Stimulated activated CD8-positive, alpha-beta memory T cell treated with anti-CD3 and anti-CD28 coated beads, Interleukin-12 subunit alpha, Interleukin-12 subunit beta, amount 100 ng/mL, for 24 hours (primary cell): ENCODE measurements around the gene CA12.
"Not testable (repeated sequence)": the region's sequence is repeated elsewhere in the genome, so short reads cannot be mapped to it uniquely, and the experiment has no call there.

Experiments used
- DNase-seq: peaks from one replicate; pipeline ENCODE4 v3.0.0-alpha.2; 2020; ENCODE audit errors: extremely low read depth

CA12 gene

DNA sequence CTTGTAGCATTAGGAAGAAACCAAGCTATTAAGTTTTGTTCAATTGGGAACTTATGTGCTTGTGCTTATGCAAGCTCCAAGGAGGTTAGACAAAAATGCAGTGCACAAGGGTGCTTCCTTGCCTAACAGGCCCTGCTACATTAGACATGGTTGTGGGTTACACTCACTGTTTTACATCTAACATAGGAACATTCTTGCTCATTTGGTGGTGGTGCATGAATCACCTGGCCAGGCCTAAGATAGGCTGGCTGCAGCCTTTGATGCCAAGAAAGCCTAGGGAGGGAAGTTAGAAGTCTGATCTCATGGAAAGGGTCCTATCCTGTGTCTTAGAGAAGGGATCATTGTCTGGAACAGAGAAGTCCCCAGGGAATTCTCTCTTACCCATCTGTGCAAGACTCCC lies 43.5 kb downstream of the CA12 start:
- DNase-seq: no peak

DNA sequence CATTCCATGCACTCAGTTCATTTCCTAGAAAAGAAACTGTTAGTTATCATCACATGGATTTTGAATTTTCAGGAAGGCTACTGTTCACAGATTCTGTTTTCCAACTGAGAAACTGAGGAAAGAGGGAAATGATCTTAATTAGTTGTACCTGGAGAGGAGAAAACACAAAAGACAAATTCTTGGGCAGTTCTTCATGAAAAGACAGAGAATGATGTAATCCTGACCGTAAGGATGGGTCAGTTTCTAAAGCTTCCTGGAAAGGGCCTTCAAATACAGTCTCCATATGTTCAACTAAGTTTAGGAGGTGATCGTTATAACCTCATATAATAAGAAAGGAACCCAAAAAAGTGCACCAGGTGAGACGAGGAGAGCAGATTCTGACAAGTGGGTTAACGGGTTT lies 44.6 kb downstream of the CA12 start:
- no peak for DNase-seq

DNA sequence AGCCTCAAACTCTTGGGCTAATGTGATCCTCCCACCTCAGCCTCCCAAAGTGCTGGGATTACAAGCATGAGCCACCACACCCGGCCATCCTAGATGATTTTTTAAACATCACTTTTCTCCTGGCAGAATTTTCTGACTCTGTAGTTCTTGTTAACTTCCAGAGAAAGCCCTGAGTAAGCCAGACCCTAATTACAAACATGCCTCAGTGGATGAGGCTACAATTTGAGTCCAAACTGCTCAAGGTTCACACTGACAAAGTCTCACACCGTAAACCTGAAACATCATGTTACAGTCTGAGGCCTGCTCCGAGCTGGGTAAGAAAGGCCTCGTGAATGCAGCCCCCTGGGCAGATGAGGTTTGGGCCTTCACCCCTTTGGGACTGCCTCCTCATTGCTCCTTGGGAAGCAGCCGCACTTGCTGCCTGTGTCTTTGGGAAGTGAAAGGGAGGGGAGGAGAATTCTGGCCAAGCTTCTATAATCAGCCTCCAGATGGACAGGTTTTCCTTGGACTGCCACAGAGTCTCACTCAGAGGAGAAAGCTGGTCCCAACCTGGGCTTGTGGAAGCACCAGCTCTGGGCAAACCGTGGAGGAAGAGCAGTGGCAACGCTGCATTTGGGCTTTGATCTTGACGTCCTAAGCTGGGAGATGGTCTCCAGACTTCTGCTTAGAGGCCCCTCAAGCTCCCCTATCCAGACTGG lies 46.0 kb downstream of the CA12 start:
- no peak for DNase-seq

DNA sequence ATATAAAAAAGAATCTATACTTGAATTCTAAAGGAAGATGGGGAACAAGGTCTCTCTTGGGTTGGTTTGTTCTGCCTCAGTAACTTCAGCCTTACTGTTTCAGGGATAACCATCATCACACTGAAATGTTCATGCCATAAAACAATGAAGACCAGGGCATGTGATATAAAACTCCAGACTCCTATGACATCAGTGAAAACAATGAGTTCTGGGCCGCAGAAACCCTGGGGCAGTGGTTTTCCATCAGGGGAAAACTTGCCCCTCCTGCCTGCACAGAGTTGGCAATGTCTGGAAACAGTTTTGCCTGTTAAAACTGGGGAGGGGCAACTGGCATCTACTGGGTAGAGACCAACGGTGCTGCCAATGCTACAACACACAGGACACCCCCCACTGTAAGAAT lies 46.8 kb downstream of the CA12 start:
- no peak for DNase-seq

DNA sequence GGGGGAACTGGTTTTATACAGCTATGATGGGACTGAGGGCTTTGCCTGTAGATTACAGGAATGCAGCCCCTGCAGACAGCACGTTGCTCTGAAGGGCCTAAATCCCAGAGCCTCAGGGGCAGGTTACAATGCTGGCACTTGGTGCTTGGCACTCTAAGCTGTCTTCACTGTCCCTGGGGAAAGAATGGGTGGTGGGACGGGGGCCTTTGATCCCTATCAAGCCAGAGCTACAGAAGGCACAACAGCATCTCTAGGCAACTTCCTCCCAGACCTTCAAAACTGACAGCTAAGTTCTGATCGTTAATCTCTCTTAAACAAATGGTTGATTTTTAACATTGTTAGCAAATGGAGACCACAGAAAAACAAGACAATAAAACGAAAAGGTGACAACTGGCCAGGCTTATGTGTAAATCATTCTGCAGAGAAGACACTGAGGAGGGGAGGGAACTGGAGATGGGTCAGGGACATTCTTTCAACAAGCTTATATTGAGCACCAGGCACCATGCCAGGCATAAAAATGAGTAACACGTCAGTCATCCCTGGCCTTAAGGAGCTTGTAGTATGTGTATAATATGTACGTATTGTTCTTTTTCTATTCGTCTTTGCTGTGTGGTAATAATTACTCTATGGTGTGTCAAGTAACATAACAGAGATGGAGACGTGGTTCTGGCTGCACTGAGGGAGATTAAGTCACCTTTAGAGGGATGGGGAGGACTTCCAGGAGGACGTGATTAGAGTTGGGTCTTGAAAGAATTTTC lies 49.1 kb downstream of the CA12 start:
- DNase-seq: no peak

DNA sequence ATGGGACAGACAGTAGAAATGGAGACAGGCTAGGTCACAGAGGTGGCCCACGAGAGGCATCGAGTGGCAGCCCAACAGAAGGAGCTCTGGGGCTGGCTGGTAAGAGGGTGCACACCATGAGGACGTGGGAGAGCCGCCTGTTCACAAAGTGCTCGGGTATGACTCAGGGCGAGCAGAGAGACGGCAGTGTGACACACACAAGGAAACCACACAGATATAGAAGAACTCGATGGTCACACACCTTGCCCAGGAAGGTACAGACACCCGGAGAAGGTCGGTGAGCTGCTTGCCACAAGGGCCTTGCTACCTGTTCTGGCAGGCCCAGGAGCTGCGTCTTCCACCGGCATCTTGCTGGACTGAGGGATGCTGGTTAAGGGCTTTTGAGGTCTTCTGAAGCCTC lies 50.2 kb downstream of the CA12 start:
- DNase-seq: no peak

DNA sequence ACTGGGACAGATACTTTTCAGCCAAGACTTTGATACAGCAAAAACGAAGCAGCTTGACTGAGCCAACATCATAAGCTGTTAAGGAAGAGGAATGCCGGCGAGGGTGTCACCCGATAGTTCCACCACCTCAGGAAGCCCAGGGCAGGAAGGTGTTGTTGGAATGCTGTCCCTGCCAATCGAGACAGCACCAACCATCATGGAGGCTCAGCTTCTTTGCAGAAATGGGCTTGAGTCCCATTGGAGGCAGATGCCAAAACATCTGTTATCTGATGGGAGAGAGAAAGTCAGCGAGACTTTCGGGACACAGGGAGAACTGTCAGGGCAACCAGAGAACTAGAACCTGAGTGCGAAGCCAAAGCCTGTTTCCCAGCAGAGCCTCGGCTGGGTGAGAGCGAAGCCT lies 50.7 kb downstream of the CA12 start:
- no peak for DNase-seq

DNA sequence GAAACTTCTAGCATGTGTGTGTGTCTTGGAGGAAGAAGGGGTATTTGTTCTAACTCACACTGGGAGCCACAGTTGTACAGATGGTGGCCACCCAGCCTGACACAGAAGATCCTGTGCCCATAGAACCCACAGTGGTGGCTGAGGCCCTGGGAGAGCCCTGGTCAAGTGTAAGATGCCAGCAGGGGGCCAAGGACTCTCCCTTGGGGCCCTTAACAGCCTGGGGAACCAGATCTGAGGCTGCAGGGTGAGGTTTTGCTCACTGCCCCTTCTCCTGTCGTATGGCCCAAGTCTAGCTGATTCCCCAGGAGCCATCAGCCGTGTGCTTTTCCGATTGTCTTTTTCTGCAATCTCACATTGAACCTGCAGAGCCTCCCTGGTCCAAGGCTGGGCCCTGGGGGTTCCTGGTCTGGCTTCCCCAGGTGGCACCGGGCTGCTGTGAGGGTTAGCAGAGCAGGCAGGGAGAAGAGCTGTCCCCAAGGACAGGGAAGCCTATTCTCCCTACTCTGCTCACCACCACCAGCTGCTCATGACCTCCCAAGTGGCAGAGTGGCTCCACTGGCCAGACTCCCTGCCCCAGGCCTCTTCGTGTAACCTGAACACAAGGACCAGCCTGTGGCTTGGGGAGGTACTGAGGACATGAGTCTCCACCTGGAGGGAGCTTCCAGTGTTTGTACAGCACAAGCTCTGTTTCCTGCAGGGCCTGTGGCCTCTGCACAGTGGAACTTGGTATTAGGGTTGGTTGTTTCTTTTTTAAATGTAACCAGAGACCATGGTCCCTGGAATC lies 51.9 kb downstream of the CA12 start:
- DNase-seq: no peak

DNA sequence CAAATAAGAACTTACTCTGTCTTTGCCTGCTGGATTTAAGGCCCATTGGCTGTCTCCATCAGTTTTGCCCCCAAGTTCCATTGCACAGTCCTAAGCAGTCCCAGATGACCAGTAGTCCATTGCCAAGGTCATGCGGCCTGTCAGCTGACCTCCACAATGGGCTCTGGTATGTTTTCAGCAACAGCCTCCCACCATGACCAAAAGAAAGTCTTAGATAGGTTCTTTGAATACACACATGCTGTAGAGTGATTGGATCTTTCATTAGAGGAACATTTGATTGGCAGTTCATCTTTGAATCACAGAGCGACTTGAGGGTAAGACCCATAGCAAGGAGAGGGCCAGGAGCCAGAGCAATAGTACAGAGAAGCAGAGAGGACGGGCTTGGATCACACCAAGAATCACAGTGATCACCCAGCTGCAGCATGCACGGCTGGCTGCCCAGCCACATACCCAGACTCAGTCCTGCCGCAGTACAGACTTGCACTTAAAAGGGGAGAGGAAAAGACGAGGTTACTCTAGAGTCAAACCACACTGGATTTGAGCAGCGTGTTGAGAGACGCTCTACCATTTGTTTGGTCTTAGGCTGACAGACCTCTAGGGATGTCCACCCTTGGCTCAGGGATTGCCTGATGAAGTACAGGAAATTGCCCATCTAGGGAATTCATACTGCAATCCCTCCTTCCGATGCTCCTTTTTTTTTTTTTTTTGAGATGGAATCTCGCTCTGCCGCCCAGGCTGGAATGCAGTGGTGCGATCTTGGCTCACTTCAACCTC lies 53.8 kb downstream of the CA12 start:
- DNase-seq: no peak

DNA sequence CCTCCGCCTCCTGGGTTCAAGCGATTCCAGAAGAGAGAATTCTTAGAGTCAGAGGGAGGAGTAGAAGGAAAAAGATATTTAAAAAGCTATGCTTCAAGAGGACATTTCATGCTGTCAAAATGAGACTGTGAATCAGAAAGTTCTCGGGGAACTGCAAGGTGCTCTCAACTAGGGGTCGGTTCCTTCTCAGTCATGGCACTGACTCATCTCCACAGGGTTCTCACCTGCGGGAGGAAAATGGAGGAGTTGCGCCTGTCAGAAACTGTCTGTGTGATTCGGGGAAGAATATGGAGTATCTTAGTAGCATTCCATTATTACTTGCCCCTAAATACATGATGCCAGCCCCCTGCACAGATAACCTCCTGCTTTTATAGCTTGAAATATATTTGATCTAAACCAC lies 56.9 kb downstream of the CA12 start:
- DNase-seq: no peak

DNA sequence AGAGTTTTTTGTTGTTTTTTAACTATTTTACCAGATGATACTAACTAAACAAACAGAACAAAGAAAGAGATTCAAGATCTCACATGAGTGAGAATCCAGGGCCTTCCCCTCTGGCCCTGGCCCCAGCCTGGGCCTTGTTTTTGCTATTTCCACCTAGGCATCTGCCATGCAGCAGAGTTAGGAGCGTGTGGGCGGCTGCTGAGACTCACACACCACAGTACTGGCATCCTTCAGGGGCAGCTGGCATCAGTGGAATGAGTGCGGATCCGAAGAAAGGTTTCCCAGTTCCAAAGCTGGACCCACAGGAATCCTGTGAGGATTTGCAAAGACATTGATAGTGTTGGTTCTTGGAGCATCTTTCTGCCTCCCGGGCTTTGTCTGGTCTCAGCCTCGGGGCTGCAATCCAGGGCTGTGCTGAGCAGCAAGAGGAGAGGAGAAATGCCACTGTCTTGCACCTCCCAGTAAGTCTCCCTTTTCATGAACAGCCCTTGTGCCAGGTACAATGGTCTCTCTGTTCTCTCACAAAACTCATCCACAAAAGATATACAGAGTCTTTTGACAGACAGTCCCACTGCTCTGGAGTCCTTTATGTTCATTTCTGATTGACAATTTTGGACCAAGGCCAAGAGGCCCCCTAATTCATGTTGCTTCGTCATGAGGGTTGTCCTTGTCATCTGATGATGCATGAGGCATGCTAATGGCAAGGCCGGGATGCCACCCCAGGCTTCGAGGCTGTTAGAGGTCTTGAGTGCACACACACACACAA lies 57.7 kb downstream of the CA12 start:
- no peak for DNase-seq

DNA sequence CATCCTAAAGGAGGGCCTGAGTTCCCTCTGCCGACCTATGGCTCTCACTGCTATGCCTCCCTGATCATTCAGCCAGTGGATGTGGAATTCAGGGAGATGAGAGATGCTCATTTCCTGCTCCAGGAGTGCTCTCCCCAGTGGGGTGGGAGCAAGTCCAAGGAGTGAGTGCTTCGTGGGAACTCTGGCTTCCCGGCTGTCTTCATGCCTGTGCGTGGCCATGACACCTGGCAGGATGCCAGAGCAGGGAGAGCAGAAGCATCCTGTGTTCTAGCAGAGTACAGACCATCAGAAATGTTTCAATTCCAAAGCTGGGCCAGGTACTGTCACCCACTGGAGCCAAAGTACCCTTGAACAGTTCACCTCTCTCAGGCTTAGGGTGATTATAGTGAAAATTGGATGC lies 59.1 kb downstream of the CA12 start:
- DNase-seq: no peak

DNA sequence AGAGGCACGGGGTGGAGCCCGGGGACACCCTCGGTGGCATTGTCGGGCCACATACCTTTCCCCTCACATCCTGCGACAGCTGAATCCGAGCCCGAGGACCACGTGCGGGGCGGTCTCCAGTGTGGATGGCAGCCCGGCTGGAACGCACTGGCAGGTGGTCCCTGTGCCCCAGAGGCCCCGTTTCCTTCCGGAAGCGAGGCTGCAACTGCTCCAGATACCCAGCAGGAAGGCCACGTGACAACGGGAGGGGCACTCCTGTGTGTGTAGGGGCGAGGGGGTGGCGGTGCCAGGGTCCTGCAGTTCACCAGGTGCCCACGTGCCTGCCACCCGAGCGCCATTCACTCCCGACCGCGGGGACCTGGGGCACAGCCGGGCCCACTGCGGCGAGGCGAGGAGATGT lies 60.2 kb downstream of the CA12 start:
- DNase-seq: no peak

DNA sequence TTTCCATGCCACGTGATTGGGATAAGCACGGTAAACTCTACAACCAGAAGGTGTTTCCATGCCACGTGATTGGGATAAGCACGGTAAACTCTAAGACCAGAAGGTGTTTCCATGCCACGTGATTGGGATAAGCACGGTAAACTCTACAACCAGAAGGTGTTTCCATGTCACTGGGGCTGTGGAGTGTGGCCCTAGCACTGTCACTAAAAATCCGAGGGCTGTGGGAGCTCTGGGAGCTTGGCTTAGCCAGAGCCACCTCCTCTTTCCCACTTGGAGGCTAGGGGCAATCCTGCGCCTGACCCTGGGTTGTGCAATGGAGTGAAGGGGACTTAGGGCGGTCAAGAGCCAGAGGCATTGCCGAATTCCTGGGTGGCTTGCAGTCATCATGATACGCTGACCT lies 60.7 kb downstream of the CA12 start:
- DNase-seq: not testable (repeated sequence)

DNA sequence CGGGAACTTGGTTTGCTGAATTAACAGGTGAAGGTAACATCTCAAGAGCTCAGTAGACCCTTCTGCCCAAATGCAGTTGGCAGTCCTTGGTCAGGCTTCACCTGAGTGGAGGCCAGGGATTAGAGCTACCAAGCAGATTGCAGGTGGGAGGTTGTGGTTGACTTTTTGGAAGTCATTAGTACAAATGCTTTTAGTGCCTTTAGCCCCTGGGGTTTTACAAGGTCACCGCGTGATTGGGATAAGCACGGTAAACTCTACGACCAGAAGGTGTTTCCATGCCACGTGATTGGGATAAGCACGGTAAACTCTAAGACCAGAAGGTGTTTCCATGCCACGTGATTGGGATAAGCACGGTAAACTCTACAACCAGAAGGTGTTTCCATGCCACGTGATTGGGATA lies 61.2 kb downstream of the CA12 start:
- DNase-seq: not testable (repeated sequence)

DNA sequence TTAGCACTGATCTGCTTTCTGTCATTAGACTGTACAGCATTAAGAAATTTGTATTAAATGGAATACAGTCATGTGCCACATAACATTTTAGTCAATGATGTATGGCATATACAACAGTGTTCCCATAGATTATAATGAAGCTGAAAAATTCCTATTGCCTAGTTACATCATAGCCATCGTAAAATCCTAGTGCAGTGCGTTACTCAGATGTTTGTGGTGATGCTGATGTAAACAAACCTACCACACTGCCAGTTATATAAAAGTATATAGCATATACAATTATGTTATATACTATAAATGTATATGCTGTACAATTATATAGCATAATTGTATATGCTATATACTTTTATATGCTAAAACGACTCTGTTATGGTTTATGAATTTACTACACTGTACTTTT lies 62.6 kb downstream of the CA12 start:
- DNase-seq: no peak

DNA sequence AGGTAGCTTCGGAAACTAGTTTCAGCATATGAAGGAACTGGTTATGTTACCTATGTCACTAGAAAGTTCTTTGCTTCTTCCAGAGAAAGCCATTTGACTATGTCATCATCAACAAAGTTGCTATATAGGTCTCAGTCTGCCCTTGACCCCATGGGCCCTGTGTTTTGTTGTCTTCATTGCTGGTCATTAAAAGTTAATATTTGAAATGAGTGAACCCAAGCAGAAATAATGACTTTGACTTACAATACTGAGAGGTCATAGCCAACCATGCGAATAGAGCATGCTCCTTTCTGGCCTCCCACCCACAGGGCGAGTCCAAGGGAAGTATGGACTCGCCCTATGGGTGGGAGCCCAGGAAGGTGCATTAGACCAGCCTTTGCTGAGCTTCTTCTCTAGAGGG lies 63.3 kb downstream of the CA12 start:
- no peak for DNase-seq

DNA sequence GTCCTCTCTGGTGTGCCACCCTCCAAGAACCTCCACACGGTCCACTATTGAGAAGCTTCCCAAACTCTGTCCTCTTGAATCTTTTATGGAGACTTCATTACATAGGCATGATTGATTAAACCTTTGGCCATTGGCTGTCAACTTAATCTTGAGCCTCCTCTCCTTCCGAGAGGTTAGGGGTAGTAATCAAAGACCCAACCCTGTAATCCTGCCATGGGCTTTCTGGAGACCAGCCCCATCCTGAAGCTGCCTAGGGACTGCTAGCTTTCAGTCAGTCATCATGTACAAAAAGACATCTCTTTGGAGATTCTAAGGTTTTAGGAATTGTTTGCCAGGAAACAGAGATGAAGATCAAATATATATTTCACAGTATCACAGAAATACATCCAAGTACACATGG lies 67.2 kb downstream of the CA12 start:
- no peak for DNase-seq

DNA sequence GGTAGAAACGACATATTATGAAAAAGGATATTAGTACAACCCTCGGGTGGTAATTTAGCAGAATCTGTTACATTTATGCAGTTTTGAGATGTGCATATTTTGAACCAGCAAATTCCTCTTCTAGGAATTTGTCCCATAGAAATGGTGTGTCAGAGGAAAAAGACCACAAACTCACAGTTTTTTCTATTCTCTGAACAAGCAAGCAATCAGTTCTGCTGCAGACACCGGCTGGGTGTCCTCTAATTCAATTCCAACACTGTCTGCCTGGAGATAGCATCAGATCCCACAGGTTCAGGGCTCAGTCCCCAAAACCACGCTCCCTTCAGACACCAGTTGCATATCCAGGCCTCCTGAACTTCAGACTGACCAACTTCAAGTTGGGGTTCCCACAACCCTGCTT lies 67.8 kb downstream of the CA12 start:
- no peak for DNase-seq

DNA sequence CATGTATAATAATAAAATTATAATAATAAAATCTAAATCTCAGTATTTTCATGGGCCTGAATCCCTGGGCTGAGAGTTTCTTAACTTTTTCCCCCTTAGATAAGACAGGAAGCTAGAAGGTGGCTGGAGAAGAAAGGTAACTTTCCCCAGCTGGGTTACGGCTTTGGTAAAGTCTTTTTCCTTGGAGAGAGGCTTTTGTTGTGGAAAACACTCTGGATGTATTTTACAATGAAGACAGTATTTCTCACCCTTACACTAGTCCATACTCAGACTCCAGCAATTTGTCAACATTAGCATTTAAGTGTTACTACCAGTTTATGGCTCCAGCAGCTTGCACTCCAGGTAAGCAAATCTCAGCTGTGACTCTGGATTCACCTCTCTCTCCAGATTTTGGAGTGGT lies 69.4 kb downstream of the CA12 start:
- DNase-seq: no peak

DNA sequence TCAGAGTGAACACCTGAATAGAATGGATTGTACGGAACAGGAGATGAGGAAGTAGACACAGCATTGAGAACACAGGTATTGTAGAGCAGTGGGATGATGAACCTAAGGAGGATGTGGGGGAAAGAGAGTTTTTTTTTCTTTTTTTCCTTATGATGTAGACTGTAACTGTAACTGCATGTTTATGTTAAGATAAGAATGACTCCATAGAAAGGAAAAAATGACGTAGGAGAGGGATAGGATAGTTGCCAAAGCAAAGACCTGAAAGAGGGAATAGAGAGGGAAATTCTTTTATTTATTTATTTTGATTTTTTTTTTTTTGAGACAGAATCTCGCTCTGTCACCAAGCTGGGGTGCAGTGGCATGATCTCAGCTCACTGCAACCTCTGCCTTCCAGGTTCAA lies 71.0 kb downstream of the CA12 start:
- DNase-seq: no peak
